Progenitor cell of endocrine pancreas (in vitro differentiated cells): ENCODE measurements around the gene RAD51D. TPM values are rescaled to one million over a fixed set of nuclear protein-coding genes. Genes with fewer than 3 reads are reported as not detected.
"Not testable (repeated sequence)": the region's sequence is repeated elsewhere in the genome, so short reads cannot be mapped to it uniquely, and the experiment has no call there.

Source experiments
- DNase-seq: peaks from one replicate; pipeline ENCODE4 v3.0.0; 2021; ENCODE audit warnings: low spot score; ENCODE audit not compliant: unreplicated experiment
- H3K27ac Mint-ChIP-seq: 2 replicates; pipeline ENCODE4 v1.8.0; 2021; ENCODE audit warnings: mild to moderate bottlenecking, moderate library complexity, mixed read lengths
- H3K27me3 Mint-ChIP-seq: 2 replicates; pipeline ENCODE4 v1.8.0; 2021; ENCODE audit warnings: mixed read lengths
- H3K36me3 Mint-ChIP-seq: 2 replicates; pipeline ENCODE4 v1.8.0; 2022; ENCODE audit warnings: mixed read lengths; ENCODE audit not compliant: insufficient read depth
- H3K4me1 Mint-ChIP-seq: 2 replicates; pipeline ENCODE4 v1.8.0; 2021; ENCODE audit warnings: low read depth, mixed read lengths
- H3K4me3 Mint-ChIP-seq: 2 replicates; pipeline ENCODE4 v1.8.0; 2021; ENCODE audit warnings: low read depth, mild to moderate bottlenecking, moderate library complexity, mixed read lengths
- H3K9me3 Mint-ChIP-seq: 2 replicates; pipeline ENCODE4 v1.8.0; 2021; ENCODE audit warnings: low read depth, mixed read lengths
- CTCF ChIP-seq: fragments of 200-600 bp; sonication (generic); IDR thresholded peaks from one replicate; pipeline ENCODE4 v1.5.0; 2021; ENCODE audit warnings: antibody characterized with exemption, mild to moderate bottlenecking; ENCODE audit not compliant: unreplicated experiment
- total RNA-seq: library from RNA; stranded (reverse); gene quantifications from 2 replicates; pipeline ENCODE4 v1.2.1, GENCODE V29; 2021

The RAD51D gene
- total RNA-seq, 1 donor from 2014 or later, result 16.0 TPM

DNA sequence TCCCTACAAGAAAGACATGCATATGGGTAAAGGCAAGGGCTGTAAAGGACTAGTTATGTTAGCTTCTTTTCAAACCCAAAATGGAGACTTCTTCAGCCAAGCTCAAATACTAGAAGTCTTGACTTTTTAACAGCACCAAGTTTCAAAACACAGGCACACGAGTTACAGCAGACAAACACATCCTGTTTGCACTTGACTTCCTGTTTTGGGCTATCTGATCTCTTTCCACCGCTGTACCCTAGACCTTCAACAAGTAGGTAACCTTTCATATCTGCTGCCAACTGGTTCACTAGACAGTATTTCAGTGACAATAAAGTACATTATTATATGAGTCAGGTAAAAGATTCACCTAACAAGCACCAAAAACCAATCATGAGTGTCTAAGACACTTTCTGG lies 68.5 kb downstream of the RAD51D start:
- no peak for DNase-seq
- peak overlapping the region; percentile 27 for H3K27ac Mint-ChIP-seq
- peaks cover 3% of the 10 kb centered on the region for H3K36me3 Mint-ChIP-seq
- no peaks in the 10 kb centered on the region for H3K27me3 Mint-ChIP-seq
- no peaks in the 10 kb centered on the region for H3K9me3 Mint-ChIP-seq
- H3K4me3 Mint-ChIP-seq, result no peak overlapping the region
- TF ChIP-seq CTCF, result no peak
- peaks cover 41% of the 10 kb centered on the region for H3K4me1 Mint-ChIP-seq

- TF ChIP-seq CTCF, result no peak
- H3K4me1 Mint-ChIP-seq, result peaks cover 40% of the 10 kb centered on the region
- peaks cover 3% of the 10 kb centered on the region for H3K36me3 Mint-ChIP-seq
- no peak overlapping the region for H3K4me3 Mint-ChIP-seq
- no peaks in the 10 kb centered on the region for H3K9me3 Mint-ChIP-seq
- H3K27me3 Mint-ChIP-seq, result no peaks in the 10 kb centered on the region
- H3K27ac Mint-ChIP-seq, result no peak overlapping the region
- no peak for DNase-seq
Observed at GRCh38 chr17:35050170-35050569, 69.5 kb downstream of the RAD51D start.

DNA sequence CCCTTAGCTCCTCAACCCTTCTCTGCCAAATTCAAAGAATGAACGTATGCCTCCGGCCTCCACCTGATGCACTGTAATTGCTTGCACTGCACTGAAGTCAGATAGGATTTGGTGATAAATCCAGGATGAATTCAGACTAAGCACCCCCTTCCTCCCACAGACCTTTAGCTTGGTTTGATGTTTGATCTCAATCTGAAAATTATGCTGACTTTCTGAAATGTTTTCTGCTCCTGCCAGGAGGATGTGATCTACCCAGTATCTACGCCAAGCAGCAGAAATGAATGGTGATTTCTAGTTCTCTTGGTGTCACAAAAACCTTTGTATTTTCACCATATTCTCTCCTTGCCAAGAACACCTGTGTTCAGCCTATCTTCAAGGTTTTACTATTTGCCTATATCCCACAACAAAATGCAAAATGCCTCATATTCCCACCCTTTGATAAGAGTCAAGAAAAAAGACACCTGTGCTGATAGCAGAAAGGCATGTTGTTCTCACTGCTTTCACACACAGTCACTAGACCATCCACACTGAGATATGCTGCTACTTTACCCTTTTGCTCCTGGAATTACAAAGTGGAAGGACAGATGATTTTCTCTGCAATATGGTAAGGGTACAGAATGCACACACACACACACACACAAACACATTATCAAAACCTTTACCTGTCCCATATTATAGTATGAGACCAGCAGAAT lies 70.8 kb downstream of the RAD51D start:
- Mint-ChIP-seq H3K27ac (peak overlapping the region; percentile 4), H3K36me3 (peaks cover 3% of the 10 kb centered on the region), H3K9me3 (no peaks in the 10 kb centered on the region), H3K27me3 (no peaks in the 10 kb centered on the region), H3K4me3 (no peak overlapping the region), H3K4me1 (peaks cover 40% of the 10 kb centered on the region)
- no peak for TF ChIP-seq CTCF
- no peak for DNase-seq

GRCh38 chr17:35046740-35047283 lies 72.8 kb downstream of the RAD51D start:
- peaks cover 31% of the 10 kb centered on the region for H3K4me1 Mint-ChIP-seq
- no peak overlapping the region for H3K4me3 Mint-ChIP-seq
- H3K27ac Mint-ChIP-seq, result no peak overlapping the region
- peaks cover 3% of the 10 kb centered on the region for H3K36me3 Mint-ChIP-seq
- no peaks in the 10 kb centered on the region for H3K27me3 Mint-ChIP-seq
- H3K9me3 Mint-ChIP-seq, result no peaks in the 10 kb centered on the region
- DNase-seq, result no peak
- TF ChIP-seq CTCF, result no peak

DNA sequence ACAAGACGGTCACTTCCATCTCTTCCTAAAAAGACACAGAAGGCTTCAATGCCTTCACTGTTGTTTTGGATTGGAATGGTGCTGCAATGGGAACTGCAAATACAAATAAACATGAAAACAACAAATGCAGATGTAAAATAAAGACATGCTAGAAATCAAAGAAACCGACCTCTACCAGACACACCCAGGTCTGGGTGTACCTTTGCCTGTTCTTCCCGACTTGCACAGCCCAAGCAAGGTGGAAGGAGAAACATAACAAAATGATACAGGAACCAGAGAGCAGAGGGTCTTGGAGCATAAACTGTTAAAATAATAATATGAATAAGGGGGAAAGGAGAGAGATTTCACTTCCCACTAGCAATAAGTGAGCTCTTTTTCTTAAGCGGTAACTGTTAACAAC lies 73.4 kb downstream of the RAD51D start:
- H3K4me3 Mint-ChIP-seq, result no peak overlapping the region
- no peak for TF ChIP-seq CTCF
- no peak overlapping the region for H3K27ac Mint-ChIP-seq
- no peaks in the 10 kb centered on the region for H3K27me3 Mint-ChIP-seq
- peaks cover 3% of the 10 kb centered on the region for H3K36me3 Mint-ChIP-seq
- DNase-seq, result no peak
- peaks cover under 1% of the 10 kb centered on the region for H3K9me3 Mint-ChIP-seq
- H3K4me1 Mint-ChIP-seq, result peaks cover 25% of the 10 kb centered on the region

- not testable (repeated sequence) for H3K4me3 Mint-ChIP-seq, H3K27ac Mint-ChIP-seq, H3K36me3 Mint-ChIP-seq, H3K27me3 Mint-ChIP-seq, DNase-seq, H3K9me3 Mint-ChIP-seq
- H3K4me1 Mint-ChIP-seq, result peaks cover 23% of the 10 kb centered on the region
Observed at GRCh38 chr17:35045458-35045979, 74.1 kb downstream of the RAD51D start.
